DOHH2 (cell line): ENCODE measurements around the gene TRPM5.

ENCODE experiments used
- H3F3A ChIP-seq: fragments of 200-600 bp; sonication (generic), shearing (Covaris generic); 2 replicates; pipeline ENCODE4 v1.6.0; 2016; ENCODE audit warnings: antibody characterized with exemption, mild to moderate bottlenecking; ENCODE audit not compliant: control insufficient read depth, insufficient read depth
- H3K27ac ChIP-seq: fragments of 200-600 bp; sonication (generic); 2 replicates; pipeline ENCODE4 v1.5.1; 2014; ENCODE audit warnings: low read depth, mild to moderate bottlenecking, low read length, moderate library complexity
- H3K27me3 ChIP-seq: fragments of 200-600 bp; sonication (generic); 2 replicates; pipeline ENCODE4 v1.6.1; 2014; ENCODE audit warnings: mild to moderate bottlenecking, low read length, mixed read lengths; ENCODE audit not compliant: control insufficient read depth
- H3K36me3 ChIP-seq: fragments of 200-600 bp; sonication (generic); 2 replicates; pipeline ENCODE4 v1.6.1; 2014; ENCODE audit warnings: mild to moderate bottlenecking, low read length, moderate library complexity, mixed read lengths; ENCODE audit not compliant: control insufficient read depth
- H3K4me1 ChIP-seq: fragments of 200-600 bp; sonication (generic); 2 replicates; pipeline ENCODE4 v1.6.1; 2014; ENCODE audit warnings: mild to moderate bottlenecking, low read length, mixed read lengths; ENCODE audit not compliant: control insufficient read depth
- H3K4me2 ChIP-seq: fragments of 200-600 bp; sonication (generic); 2 replicates; pipeline ENCODE4 v1.6.0; 2014; ENCODE audit warnings: mild to moderate bottlenecking, low read length, moderate library complexity
- H3K4me3 ChIP-seq: fragments of 200-600 bp; sonication (generic); 2 replicates; pipeline ENCODE4 v1.5.1; 2014; ENCODE audit warnings: mild to moderate bottlenecking, low read length, mixed read lengths
- H3K79me2 ChIP-seq: fragments of 200-600 bp; sonication (generic); 2 replicates; pipeline ENCODE4 v1.6.1; 2014; ENCODE audit warnings: mild to moderate bottlenecking, low read length, mixed read lengths; ENCODE audit not compliant: control insufficient read depth
- H3K9me2 ChIP-seq: fragments of 200-600 bp; sonication (generic); replicated peaks from 2 replicates; pipeline ENCODE4 v1.6.1; 2014; ENCODE audit warnings: mild to moderate bottlenecking, low read length, mixed read lengths; ENCODE audit not compliant: control insufficient read depth
- H3K9me3 ChIP-seq: fragments of 200-600 bp; sonication (generic); 2 replicates; pipeline ENCODE4 v1.6.1; 2014; ENCODE audit warnings: antibody characterized with exemption, low read length, mixed read lengths; ENCODE audit not compliant: control insufficient read depth, insufficient read depth
- H4K20me1 ChIP-seq: fragments of 200-600 bp; sonication (generic); 2 replicates; pipeline ENCODE4 v1.6.0; 2014; ENCODE audit warnings: low read depth, mild to moderate bottlenecking, antibody characterized with exemption, low read length, moderate library complexity; ENCODE audit not compliant: control insufficient read depth, insufficient read depth
- EZH2phosphoT487 ChIP-seq: fragments of 200-600 bp; sonication (generic); IDR thresholded peaks from 2 replicates; pipeline ENCODE4 v1.6.1; 2017; ENCODE audit warnings: borderline replicate concordance, mild to moderate bottlenecking, antibody characterized with exemption, low read length, moderate library complexity, mixed read lengths
- TF ChIP-seq, protein P1 (sequence below): fragments of 200-600 bp; sonication (generic); IDR thresholded peaks from one replicate; pipeline ENCODE4 v1.5.1; 2014; ENCODE audit warnings: antibody characterized with exemption, mild to moderate bottlenecking, low read depth, low read length; ENCODE audit not compliant: poor library complexity, severe bottlenecking

Gene TRPM5

DNA sequence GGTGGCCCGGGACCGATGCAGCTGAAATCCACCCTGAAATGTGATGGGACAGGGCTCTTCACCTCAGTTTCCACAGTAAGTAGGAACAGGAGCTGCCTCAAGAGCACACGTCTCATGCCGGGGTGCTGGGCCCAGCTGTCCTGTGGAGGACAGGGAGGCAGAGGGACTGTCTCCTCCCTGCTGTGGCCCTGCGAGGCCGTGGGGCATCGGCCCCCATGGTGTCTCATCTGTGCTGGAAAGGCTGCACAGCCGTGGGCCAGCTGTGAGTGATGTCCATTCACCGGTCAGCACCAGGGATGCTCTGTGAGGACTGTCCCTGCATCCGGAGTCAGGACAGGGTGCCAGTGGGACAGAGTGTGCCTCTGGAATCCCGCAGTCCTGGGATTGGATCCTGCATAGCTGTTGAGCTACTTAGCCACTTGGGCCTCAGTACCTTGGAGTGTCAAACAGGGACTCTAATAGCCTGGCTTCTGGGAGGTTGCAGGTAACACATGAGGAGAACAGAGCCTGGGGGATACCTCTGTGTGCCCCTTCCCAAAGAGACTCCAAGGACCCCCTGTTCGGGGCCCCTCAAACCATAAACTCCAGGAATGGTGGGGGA is 16.5 kb downstream of the TRPM5 start:
- H3K27me3 ChIP-seq: no peaks in the 10 kb centered on the region
- TF ChIP-seq, protein P1, sequence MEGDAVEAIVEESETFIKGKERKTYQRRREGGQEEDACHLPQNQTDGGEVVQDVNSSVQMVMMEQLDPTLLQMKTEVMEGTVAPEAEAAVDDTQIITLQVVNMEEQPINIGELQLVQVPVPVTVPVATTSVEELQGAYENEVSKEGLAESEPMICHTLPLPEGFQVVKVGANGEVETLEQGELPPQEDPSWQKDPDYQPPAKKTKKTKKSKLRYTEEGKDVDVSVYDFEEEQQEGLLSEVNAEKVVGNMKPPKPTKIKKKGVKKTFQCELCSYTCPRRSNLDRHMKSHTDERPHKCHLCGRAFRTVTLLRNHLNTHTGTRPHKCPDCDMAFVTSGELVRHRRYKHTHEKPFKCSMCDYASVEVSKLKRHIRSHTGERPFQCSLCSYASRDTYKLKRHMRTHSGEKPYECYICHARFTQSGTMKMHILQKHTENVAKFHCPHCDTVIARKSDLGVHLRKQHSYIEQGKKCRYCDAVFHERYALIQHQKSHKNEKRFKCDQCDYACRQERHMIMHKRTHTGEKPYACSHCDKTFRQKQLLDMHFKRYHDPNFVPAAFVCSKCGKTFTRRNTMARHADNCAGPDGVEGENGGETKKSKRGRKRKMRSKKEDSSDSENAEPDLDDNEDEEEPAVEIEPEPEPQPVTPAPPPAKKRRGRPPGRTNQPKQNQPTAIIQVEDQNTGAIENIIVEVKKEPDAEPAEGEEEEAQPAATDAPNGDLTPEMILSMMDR: no peak
- no peak for TF ChIP-seq EZH2phosphoT487

DNA sequence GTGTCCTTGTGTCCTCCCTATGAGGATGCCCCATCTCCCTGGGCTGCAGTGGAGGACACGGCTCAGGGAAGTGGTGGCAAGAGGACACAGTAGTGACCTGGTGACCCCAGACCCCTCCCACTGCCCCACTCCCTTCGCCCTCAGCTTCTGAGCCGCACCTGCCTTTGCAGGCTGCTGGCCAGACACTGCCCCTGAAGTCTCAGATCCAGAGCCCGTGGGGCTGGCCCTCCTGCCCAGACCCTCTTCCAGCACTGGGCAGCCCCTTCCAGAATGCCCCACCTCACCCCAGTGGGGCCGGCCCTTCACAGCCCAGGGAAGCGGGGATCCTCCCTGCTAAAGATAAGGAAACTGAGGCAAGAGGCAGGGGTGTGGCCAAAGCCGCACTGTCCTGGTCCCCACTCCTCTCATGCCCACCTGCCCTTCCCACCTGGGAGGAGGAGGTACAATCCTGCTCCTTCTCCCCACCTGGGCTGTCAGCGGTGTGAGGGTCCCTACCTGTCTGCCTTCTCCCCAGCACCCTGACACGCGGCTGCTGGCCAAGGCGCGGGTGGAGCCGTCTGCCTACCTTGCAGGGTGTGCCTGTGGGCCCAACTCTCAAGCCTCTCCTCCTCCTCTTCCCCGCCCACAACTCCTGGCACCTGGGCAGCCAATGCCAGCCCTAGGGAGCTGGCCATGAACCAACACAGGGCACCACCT is 17.3 kb downstream of the TRPM5 start:
- H3K4me1 ChIP-seq: no peaks in the 10 kb centered on the region
- no peaks in the 10 kb centered on the region for H4K20me1 ChIP-seq
- no peak overlapping the region for H3K27ac ChIP-seq
- no peaks in the 10 kb centered on the region for H3K9me3 ChIP-seq
- H3K27me3 ChIP-seq: no peaks in the 10 kb centered on the region
- no peaks in the 10 kb centered on the region for H3K79me2 ChIP-seq
- TF ChIP-seq EZH2phosphoT487: no peak
- TF ChIP-seq, protein P1: no peak
- no peak overlapping the region for H3K4me3 ChIP-seq
- no peaks in the 10 kb centered on the region for H3K36me3 ChIP-seq
- H3K9me2 ChIP-seq: no peaks in the 10 kb centered on the region
- H3K4me2 ChIP-seq: no peak overlapping the region
- no peaks in the 10 kb centered on the region for H3F3A ChIP-seq

More for the DNA sequence above, 16.5 kb downstream of the TRPM5 start:
- no peaks in the 10 kb centered on the region for H3F3A ChIP-seq
- H3K9me2 ChIP-seq: no peaks in the 10 kb centered on the region
- no peaks in the 10 kb centered on the region for H3K4me1 ChIP-seq
- no peak overlapping the region for H3K27ac ChIP-seq
- H3K36me3 ChIP-seq: no peaks in the 10 kb centered on the region
- H3K79me2 ChIP-seq: no peaks in the 10 kb centered on the region
- no peak overlapping the region for H3K4me3 ChIP-seq
- H3K4me2 ChIP-seq: no peak overlapping the region
- H4K20me1 ChIP-seq: no peaks in the 10 kb centered on the region
- H3K9me3 ChIP-seq: no peaks in the 10 kb centered on the region

DNA sequence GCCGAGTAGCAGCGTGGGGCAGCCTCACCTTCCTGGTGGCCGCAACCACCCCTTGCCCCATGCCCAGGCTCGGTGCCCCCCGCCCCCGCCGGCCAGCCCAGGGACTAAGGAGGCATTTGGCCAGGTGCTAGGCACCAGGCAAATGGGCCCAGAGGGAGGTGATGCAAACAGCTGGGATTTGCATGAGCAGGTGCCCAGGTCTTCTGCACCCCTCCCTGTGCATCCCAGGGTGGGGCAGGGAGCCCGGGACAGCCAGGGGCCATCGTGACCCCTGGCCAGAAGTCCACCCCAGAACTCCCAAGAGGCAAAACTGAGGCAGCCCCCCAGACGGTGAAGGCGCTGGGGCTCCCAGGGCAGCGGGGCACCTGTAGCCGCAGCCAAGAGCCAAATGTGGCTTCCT is 18.1 kb downstream of the TRPM5 start:
- H3K27me3 ChIP-seq: no peaks in the 10 kb centered on the region

More for the DNA sequence above, 18.1 kb downstream of the TRPM5 start:
- Histone ChIP-seq H4K20me1 (no peaks in the 10 kb centered on the region), H3K36me3 (no peaks in the 10 kb centered on the region), H3K4me3 (no peak overlapping the region), H3K9me3 (no peaks in the 10 kb centered on the region), H3K4me2 (no peak overlapping the region), H3K4me1 (no peaks in the 10 kb centered on the region), H3F3A (no peaks in the 10 kb centered on the region), H3K79me2 (no peaks in the 10 kb centered on the region), H3K9me2 (no peaks in the 10 kb centered on the region), H3K27ac (no peak overlapping the region)
- TF ChIP-seq, protein P1: no peak
- TF ChIP-seq EZH2phosphoT487: no peak
